Upper lobe of left lung (tissue), 4 donors: Measurements from ENCODE around the gene TMEM135.

ENCODE experiments used
- CTCF ChIP-seq, 6 experiments: fragments of 450-650 bp in 4 of 6; fragments of 200-600 bp in 2 of 6; sonication (generic) in 2 of 6; IDR thresholded peaks; one replicate each; pipeline ENCODE4 v1.5.1; 2016 to 2019; ENCODE audit warnings: antibody characterized with exemption in 6 of 6
- POLR2AphosphoS5 ChIP-seq, 2 donors: sonication (generic); formaldehyde crosslinking; IDR thresholded peaks; one replicate each; pipeline ENCODE4 v1.5.1; 2017; ENCODE audit warnings: antibody characterized with exemption in 2 of 2

DNA sequence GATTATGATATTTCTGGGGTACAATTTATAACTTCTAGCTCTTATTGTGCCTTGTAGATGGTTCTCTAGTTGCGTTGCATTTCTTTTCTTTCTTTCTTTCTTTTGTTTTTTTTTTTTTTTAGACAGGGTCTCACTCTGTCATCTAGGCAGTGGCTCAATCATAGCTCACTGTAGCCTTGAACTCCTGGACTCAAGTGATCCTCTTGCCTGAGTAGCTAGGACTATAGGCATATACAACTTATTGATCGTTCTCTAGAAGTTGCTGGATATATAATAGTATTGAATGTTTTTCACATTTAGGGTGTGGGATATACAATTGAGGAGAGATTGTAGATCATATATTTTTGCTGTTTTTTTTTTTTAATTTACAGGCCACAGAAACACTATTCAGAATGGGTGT is 119.2 kb downstream of the TMEM135 start:
- TF ChIP-seq POLR2AphosphoS5 (IDR thresholded peaks at IDR 0.05) (no peak), CTCF (IDR thresholded peaks at IDR 0.05) (no peak)
